ENCODE results near the gene TTLL5.

GRCh38 chr14:75967866-75968265 is 306.8 kb downstream of the TTLL5 start:
- TF ChIP-seq, protein P1, sequence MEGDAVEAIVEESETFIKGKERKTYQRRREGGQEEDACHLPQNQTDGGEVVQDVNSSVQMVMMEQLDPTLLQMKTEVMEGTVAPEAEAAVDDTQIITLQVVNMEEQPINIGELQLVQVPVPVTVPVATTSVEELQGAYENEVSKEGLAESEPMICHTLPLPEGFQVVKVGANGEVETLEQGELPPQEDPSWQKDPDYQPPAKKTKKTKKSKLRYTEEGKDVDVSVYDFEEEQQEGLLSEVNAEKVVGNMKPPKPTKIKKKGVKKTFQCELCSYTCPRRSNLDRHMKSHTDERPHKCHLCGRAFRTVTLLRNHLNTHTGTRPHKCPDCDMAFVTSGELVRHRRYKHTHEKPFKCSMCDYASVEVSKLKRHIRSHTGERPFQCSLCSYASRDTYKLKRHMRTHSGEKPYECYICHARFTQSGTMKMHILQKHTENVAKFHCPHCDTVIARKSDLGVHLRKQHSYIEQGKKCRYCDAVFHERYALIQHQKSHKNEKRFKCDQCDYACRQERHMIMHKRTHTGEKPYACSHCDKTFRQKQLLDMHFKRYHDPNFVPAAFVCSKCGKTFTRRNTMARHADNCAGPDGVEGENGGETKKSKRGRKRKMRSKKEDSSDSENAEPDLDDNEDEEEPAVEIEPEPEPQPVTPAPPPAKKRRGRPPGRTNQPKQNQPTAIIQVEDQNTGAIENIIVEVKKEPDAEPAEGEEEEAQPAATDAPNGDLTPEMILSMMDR (IDR thresholded peaks at IDR 0.05; ENCODE audit: insufficient read depth, low read length): no peak
- TF ChIP-seq REST (IDR thresholded peaks at IDR 0.05; ENCODE audit: insufficient replicate concordance, low read depth): no peak
